Trophoblast cell (in vitro differentiated cells and primary cell): ENCODE measurements around the gene SERPINB13.

Source experiments
- DNase-seq, 2 donors: peaks; one replicate each; pipeline ENCODE4 v3.0.0-alpha.2; 2016
- H2AFZ ChIP-seq: 2 replicates; pipeline ENCODE4 v1.6.1; 2013; ENCODE audit warnings: low read length, moderate library complexity, mild to moderate bottlenecking; ENCODE audit not compliant: insufficient read depth, poor library complexity
- H2AK5ac ChIP-seq: 2 replicates; pipeline ENCODE4 v1.6.1; 2013; ENCODE audit warnings: mild to moderate bottlenecking, low read length
- H2BK120ac ChIP-seq: 2 replicates; pipeline ENCODE4 v1.6.1; 2013; ENCODE audit warnings: low read length, mild to moderate bottlenecking, moderate library complexity; ENCODE audit not compliant: insufficient read depth, poor library complexity
- H2BK12ac ChIP-seq: 2 replicates; pipeline ENCODE4 v1.6.1; 2013; ENCODE audit warnings: mild to moderate bottlenecking, low read length, moderate library complexity
- H2BK5ac ChIP-seq: 2 replicates; pipeline ENCODE4 v1.6.1; 2013; ENCODE audit warnings: low read length, low read depth, moderate library complexity, mild to moderate bottlenecking; ENCODE audit not compliant: poor library complexity
- H3K14ac ChIP-seq: 2 replicates; pipeline ENCODE4 v1.6.1; 2013; ENCODE audit warnings: mild to moderate bottlenecking, low read length
- H3K18ac ChIP-seq: 2 replicates; pipeline ENCODE4 v1.6.1; 2013; ENCODE audit warnings: mild to moderate bottlenecking, low read length
- H3K23ac ChIP-seq: 2 replicates; pipeline ENCODE4 v1.6.1; 2013; ENCODE audit warnings: low read length
- H3K27ac ChIP-seq: 2 replicates; pipeline ENCODE4 v1.5.1; 2013; ENCODE audit warnings: low read depth, mild to moderate bottlenecking, inconsistent platforms, low read length, moderate library complexity
- H3K27me3 ChIP-seq: 2 replicates; pipeline ENCODE4 v1.6.1; 2013; ENCODE audit warnings: inconsistent platforms, mild to moderate bottlenecking, low read length, moderate library complexity; ENCODE audit not compliant: insufficient read depth
- H3K36me3 ChIP-seq, 2 experiments: 1 replicate in 1 of 2; 2 replicates in 1 of 2; pipeline ENCODE4 v1.6.1; 2013; ENCODE audit warnings: low read length in 2 of 2, mild to moderate bottlenecking in 2 of 2, moderate library complexity in 1 of 2; ENCODE audit not compliant: insufficient read depth in 2 of 2, control insufficient read depth in 1 of 2
- H3K4ac ChIP-seq: 2 replicates; pipeline ENCODE4 v1.6.1; 2013; ENCODE audit warnings: low read depth, mild to moderate bottlenecking, low read length, moderate library complexity
- H3K4me1 ChIP-seq, 2 experiments: 1 replicate in 1 of 2; 2 replicates in 1 of 2; pipeline ENCODE4 v1.6.1; 2013; ENCODE audit warnings: low read length in 2 of 2, mild to moderate bottlenecking in 2 of 2, moderate library complexity in 1 of 2; ENCODE audit not compliant: insufficient read depth in 2 of 2, control insufficient read depth in 1 of 2
- H3K4me2 ChIP-seq: 2 replicates; pipeline ENCODE4 v1.6.1; 2013; ENCODE audit warnings: inconsistent platforms, mild to moderate bottlenecking, low read length, moderate library complexity
- H3K4me3 ChIP-seq: 2 replicates; pipeline ENCODE4 v1.5.1; 2013; ENCODE audit warnings: mild to moderate bottlenecking, low read depth, low read length, inconsistent platforms
- H3K79me1 ChIP-seq: one replicate; pipeline ENCODE4 v1.6.1; 2013; ENCODE audit warnings: low read length
- H3K79me2 ChIP-seq: 2 replicates; pipeline ENCODE4 v1.6.1; 2013; ENCODE audit warnings: low read length, mild to moderate bottlenecking; ENCODE audit not compliant: control insufficient read depth, insufficient read depth, poor library complexity
- H3K9ac ChIP-seq: 2 replicates; pipeline ENCODE4 v1.6.1; 2013; ENCODE audit warnings: mild to moderate bottlenecking, low read length
- H3K9me3 ChIP-seq: 2 replicates; pipeline ENCODE4 v1.6.1; 2013; ENCODE audit warnings: low read depth, mild to moderate bottlenecking, control low read depth, inconsistent platforms, low read length; ENCODE audit not compliant: insufficient read depth
- H4K12ac ChIP-seq: 2 replicates; pipeline ENCODE4 v1.6.1; 2013; ENCODE audit warnings: low read depth, mild to moderate bottlenecking, low read length, moderate library complexity
- H4K8ac ChIP-seq: 2 replicates; pipeline ENCODE4 v1.6.1; 2013; ENCODE audit warnings: low read depth, mild to moderate bottlenecking, low read length, moderate library complexity
- H4K91ac ChIP-seq: one replicate; pipeline ENCODE4 v1.6.1; 2013; ENCODE audit warnings: low read depth, mild to moderate bottlenecking, low read length, moderate library complexity
- WGBS: extraction: QIAGEN DNeasy Blood & Tissue Kit; methylation state at CpG from one replicate; pipeline ENCODE4 v1.1.7; 2013; ENCODE audit warnings: missing lambda C conversion rate; ENCODE audit not compliant: insufficient read length, insufficient coverage; ENCODE audit errors: extremely low coverage; 5-methylcytosine and 5-hydroxymethylcytosine counted together

The SERPINB13 gene

GRCh38 chr18:63545000-63545399 lies 42.1 kb upstream of the SERPINB13 start:
- no peak overlapping the region for H2BK120ac ChIP-seq
- no peak overlapping the region for H3K14ac ChIP-seq
- WGBS, result no CpG with 5 or more reads among the region's 3 CpGs
- no peak overlapping the region for H4K8ac ChIP-seq
- no peak overlapping the region for H2BK12ac ChIP-seq
- H4K12ac ChIP-seq, result no peak overlapping the region
- no peak overlapping the region for H3K27ac ChIP-seq
- no peak overlapping the region for H3K18ac ChIP-seq
- no peak overlapping the region for H2AK5ac ChIP-seq
- DNase-seq, result no peak
- H3K9ac ChIP-seq, result no peak overlapping the region
- no peak overlapping the region for H4K91ac ChIP-seq
- no peak overlapping the region for H3K4me3 ChIP-seq
- H3K27me3 ChIP-seq, result no peaks in the 10 kb centered on the region
- H3K4me2 ChIP-seq, result no peak overlapping the region
- H3K4me1 ChIP-seq, result no peaks in the 10 kb centered on the region
- no peak overlapping the region for H2AFZ ChIP-seq
- no peak overlapping the region for H3K23ac ChIP-seq
- H3K36me3 ChIP-seq, result no peaks in the 10 kb centered on the region
- H3K9me3 ChIP-seq, result no peaks in the 10 kb centered on the region
- H3K4ac ChIP-seq, result no peak overlapping the region
- no peaks in the 10 kb centered on the region for H3K79me1 ChIP-seq
- H3K79me2 ChIP-seq, result no peaks in the 10 kb centered on the region
- no peak overlapping the region for H2BK5ac ChIP-seq

GRCh38 chr18:63550068-63550467 lies 37.1 kb upstream of the SERPINB13 start:
- no peak overlapping the region for H2AFZ ChIP-seq
- no CpG with 5 or more reads among the region's 1 CpG for WGBS
- no peak overlapping the region for H4K12ac ChIP-seq
- no peak overlapping the region for H3K18ac ChIP-seq
- H3K4ac ChIP-seq, result no peak overlapping the region
- H4K8ac ChIP-seq, result no peak overlapping the region
- no peaks in the 10 kb centered on the region for H3K9me3 ChIP-seq
- no peak overlapping the region for H3K4me2 ChIP-seq
- H3K23ac ChIP-seq, result no peak overlapping the region
- no peak overlapping the region for H3K14ac ChIP-seq
- H3K4me3 ChIP-seq, result no peak overlapping the region
- no peak overlapping the region for H3K9ac ChIP-seq
- H3K79me2 ChIP-seq, result no peaks in the 10 kb centered on the region
- H3K4me1 ChIP-seq, result peaks cover 3 to 5% of the 10 kb centered on the region in 2 experiments
- H3K36me3 ChIP-seq, result no peaks in the 10 kb centered on the region
- DNase-seq, result no peak
- H3K27me3 ChIP-seq, result no peaks in the 10 kb centered on the region
- no peak overlapping the region for H3K27ac ChIP-seq
- no peak overlapping the region for H2BK120ac ChIP-seq
- H4K91ac ChIP-seq, result no peak overlapping the region
- H2BK5ac ChIP-seq, result no peak overlapping the region
- H3K79me1 ChIP-seq, result no peaks in the 10 kb centered on the region
- H2BK12ac ChIP-seq, result no peak overlapping the region
- no peak overlapping the region for H2AK5ac ChIP-seq

GRCh38 chr18:63551769-63552168 lies 35.4 kb upstream of the SERPINB13 start:
- no peak overlapping the region for H3K4me3 ChIP-seq

GRCh38 chr18:63552581-63552980 lies 34.6 kb upstream of the SERPINB13 start:
- no peak for DNase-seq
- Histone ChIP-seq H3K4me1 (peaks cover 3 to 5% of the 10 kb centered on the region in 2 experiments), H3K36me3 (no peaks in the 10 kb centered on the region), H3K27ac (no peak overlapping the region), H3K14ac (no peak overlapping the region), H2AK5ac (no peak overlapping the region), H4K12ac (no peak overlapping the region), H2BK5ac (no peak overlapping the region), H3K79me1 (no peaks in the 10 kb centered on the region), H4K91ac (no peak overlapping the region), H2BK12ac (no peak overlapping the region), H2BK120ac (no peak overlapping the region), H3K9ac (no peak overlapping the region), H3K18ac (no peak overlapping the region), H3K79me2 (no peaks in the 10 kb centered on the region), H3K4me2 (no peak overlapping the region), H3K4ac (no peak overlapping the region), H3K9me3 (no peaks in the 10 kb centered on the region), H3K4me3 (no peak overlapping the region), H4K8ac (no peak overlapping the region), H3K27me3 (no peaks in the 10 kb centered on the region), H3K23ac (no peak overlapping the region), H2AFZ (no peak overlapping the region)
- no CpG with 5 or more reads among the region's 2 CpGs for whole genome bisulfite sequencing

More at GRCh38 chr18:63551769-63552168, 35.4 kb upstream of the SERPINB13 start:
- H3K27me3 ChIP-seq, result no peaks in the 10 kb centered on the region
- H3K27ac ChIP-seq, result no peak overlapping the region
- no peaks in the 10 kb centered on the region for H3K79me2 ChIP-seq
- H2BK12ac ChIP-seq, result no peak overlapping the region
- no peaks in the 10 kb centered on the region for H3K79me1 ChIP-seq
- H4K91ac ChIP-seq, result no peak overlapping the region
- H3K4ac ChIP-seq, result no peak overlapping the region
- peaks cover 3 to 5% of the 10 kb centered on the region in 2 experiments for H3K4me1 ChIP-seq
- H2BK120ac ChIP-seq, result no peak overlapping the region
- no peak overlapping the region for H2AK5ac ChIP-seq
- H3K14ac ChIP-seq, result no peak overlapping the region
- H3K36me3 ChIP-seq, result no peaks in the 10 kb centered on the region
- no peak overlapping the region for H4K12ac ChIP-seq
- H3K9me3 ChIP-seq, result no peaks in the 10 kb centered on the region
- no peak for DNase-seq
- H3K23ac ChIP-seq, result no peak overlapping the region
- WGBS, result no CpG with 5 or more reads among the region's 3 CpGs
- no peak overlapping the region for H3K4me2 ChIP-seq
- no peak overlapping the region for H3K18ac ChIP-seq
- no peak overlapping the region for H2AFZ ChIP-seq
- no peak overlapping the region for H4K8ac ChIP-seq
- no peak overlapping the region for H3K9ac ChIP-seq
- no peak overlapping the region for H2BK5ac ChIP-seq
